ENCODE data around the gene PIP5K1B. TPM values are rescaled to one million over a fixed set of nuclear protein-coding genes. Genes with fewer than 3 reads are reported as not detected.

Gene PIP5K1B
- total RNA-seq, 1 donor from 2014 or later, result 27.1 TPM

DNA sequence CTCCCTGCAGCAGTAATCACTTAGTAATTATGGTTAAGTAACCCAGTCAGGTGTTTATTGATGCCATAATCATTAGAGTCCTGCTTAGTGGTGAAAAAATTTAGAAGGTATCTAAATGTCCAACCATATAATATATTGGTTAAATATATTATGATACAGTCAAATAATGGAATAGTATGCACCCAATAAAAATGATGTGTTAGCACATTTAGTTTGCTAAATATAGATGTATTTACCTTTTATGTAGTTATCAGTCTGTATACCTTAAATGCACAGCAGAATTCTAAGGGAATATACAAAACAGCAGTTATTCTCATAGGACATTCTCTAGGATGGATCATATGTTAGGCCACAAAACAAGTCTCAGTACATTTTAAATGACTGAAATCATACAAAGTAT is 218.4 kb downstream of the PIP5K1B start:
- no peak for DNase-seq (ENCODE audit: low spot score)

GRCh38 chr9:68925175-68925574 is 220.1 kb downstream of the PIP5K1B start:
- DNase-seq (ENCODE audit: low spot score), result no peak
- intact Hi-C loops (cut with DNase I), result no loop called here

More for the DNA sequence above, 218.4 kb downstream of the PIP5K1B start:
- intact Hi-C loops (cut with DNase I), result no loop called here

- intact Hi-C loops (cut with DNase I), result no loop called here
- DNase-seq (ENCODE audit: low spot score), result no peak
These were observed 222.1 kb downstream of the PIP5K1B start for GRCh38 chr9:68927165-68927564.

DNA sequence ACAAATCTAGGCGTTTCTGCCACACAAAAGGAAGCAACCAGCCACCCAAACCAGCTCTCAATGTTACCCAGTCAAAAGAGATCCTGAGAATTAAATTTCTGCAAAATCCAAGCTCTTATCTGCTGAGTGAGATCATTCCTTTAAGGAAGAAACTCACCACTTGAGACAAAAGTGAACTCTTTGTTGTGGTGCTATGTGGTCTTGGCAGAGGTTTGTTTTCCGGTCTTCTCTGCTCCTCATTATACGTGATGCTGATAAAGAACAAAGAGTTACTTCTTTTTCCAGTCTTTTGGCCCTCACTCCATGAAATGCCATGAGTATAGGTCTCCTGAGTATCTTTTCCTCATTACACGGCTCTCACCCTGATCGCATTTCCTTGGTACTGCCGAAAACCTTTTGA is 226.8 kb downstream of the PIP5K1B start:
- no peak for DNase-seq (ENCODE audit: low spot score)
- intact Hi-C loops (cut with DNase I), result no loop called here

DNA sequence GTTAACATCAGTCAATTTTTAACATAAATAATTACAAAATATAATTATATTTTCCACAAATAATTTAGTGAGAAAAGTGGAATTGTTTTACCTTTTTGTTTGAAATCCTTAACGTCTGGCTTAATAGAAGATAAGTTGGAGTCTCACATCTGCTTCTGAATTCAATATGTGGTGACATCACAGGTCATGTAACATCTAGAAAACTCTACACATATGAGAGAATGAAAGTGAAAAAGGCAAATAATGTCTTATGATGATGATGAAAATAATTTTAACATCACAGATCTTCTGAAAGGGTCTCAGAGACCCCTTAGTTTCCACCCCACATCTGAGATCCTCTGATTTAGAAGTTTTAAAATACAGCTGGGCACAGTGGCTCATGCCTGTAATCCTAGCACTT is 227.4 kb downstream of the PIP5K1B start:
- DNase-seq (ENCODE audit: low spot score), result no peak
- intact Hi-C loops (cut with DNase I), result no loop called here

GRCh38 chr9:68933434-68934328 is 228.6 kb downstream of the PIP5K1B start:
- DNase-seq (ENCODE audit: low spot score), result no peak
- intact Hi-C loops (cut with DNase I), result no loop called here

DNA sequence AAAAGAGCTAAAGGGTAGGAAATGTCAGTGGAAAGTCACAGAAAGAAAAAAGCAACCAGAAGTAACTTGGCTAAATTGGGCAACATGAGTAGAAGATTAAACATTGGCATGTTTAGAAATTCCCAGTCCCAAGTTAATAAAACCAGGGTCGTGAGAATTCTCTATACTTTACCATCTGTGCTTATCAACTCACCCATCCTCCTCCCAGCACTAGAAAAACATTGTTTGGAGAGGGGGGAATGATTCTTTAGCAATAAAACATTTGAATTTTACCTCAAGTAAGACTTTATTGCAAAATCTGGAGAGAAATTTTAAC is 229.2 kb downstream of the PIP5K1B start:
- intact Hi-C loops (cut with DNase I), result no loop called here
- DNase-seq (ENCODE audit: low spot score), result no peak

DNA sequence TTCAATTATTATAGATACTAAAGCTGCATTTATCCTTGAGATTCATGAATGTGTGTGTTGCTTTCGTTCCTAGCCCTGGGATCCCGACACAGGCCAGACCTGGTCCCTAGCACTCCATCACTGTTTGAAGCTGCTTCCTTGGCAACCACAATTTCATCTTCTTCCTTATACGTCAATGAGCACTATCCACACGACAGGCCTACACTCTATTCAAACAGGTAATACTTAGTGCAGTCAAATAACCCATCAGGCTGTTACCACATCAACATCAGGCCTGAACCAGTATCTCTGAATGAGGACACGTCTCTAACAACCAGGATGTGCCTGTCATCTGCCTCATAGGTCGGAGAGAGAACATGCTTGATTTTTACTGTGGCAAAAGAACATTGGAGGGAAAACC is 235.5 kb downstream of the PIP5K1B start:
- no peak for DNase-seq (ENCODE audit: low spot score)
- intact Hi-C loops (cut with DNase I), result loop anchor here (5.0 kb wide), 1 partner anchor 248 kb away; no protein-coding TSS in a partner anchor

DNA sequence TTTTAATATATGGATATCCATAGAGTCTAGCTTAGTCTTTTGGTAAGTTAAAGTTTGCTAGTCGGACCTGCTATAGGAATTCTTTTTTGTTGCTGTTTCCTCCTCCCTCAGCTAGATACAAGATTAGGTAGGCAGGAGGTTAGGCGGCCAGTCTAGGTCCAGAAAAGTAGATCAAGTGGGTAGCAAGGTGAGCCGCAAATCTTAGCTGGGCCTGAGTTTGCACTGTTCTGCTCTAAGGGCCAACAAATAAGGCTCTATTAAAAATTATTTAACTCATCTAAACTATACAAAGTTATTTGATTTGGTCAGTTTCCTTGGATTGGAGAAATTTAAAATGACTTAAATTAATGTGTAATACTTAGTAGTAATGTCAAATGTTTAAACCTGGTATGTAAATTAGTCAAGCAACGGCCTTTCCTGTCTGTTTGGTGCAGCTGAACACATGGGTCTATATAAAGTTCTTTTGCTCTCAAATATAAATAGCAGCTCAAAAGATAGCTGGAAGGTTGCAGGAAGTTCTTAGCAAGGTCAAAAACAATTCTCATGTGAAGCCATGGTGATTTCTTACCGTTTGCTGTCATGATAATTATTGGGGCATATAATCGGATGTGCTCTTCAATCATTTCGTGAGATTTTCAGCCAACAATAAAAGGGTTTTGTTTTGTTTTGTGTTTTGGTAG is 236.9 kb downstream of the PIP5K1B start:
- intact Hi-C loops (cut with DNase I), result loop anchor here (5.0 kb wide), 1 partner anchor 250 kb away; no protein-coding TSS in a partner anchor
- no peak for DNase-seq (ENCODE audit: low spot score)

GRCh38 chr9:68942790-68943189 is 237.8 kb downstream of the PIP5K1B start:
- DNase-seq (ENCODE audit: low spot score), result no peak

GRCh38 chr9:68947015-68947414 is 242.0 kb downstream of the PIP5K1B start:
- intact Hi-C loops (cut with DNase I), result no loop called here
- no peak for DNase-seq (ENCODE audit: low spot score)

More at GRCh38 chr9:68942790-68943189, 237.8 kb downstream of the PIP5K1B start:
- intact Hi-C loops (cut with DNase I), result loop anchor here (5.0 kb wide), 1 partner anchor 250 kb away; no protein-coding TSS in a partner anchor

DNA sequence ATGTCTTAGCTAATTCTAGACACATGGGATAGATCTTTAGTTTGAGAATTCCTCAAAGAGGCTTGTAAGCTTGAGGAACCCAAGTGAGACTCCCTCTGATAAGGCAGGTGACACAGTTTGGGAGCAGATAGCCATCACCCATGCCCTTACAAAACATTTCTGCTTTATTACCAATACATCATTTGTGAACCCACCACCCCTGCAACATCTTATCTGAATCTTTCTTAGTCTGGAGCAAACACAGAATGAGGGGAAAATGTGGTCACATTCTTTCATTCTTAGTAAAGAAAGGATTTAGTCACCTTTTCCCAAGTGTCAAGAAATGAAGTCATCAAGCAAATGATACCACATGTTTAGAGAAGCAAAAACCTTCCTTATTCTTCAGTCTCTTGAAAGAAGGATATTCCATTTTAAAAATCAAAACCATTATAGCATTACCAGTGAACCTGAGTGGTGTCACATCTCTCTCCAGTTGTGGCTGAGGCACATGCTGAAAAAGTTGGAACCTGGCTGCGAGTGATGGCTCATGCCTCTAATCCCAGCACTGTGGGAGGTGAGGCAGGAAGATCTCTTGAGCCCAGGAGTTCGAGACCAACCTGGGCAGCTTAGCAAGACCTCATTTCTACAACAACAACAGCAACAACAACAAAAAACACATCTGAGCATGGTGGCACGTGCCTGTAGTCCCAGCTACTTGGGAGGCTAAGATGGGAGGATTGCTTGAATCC is 243.0 kb downstream of the PIP5K1B start:
- DNase-seq (ENCODE audit: low spot score), result no peak
- intact Hi-C loops (cut with DNase I), result no loop called here

DNA sequence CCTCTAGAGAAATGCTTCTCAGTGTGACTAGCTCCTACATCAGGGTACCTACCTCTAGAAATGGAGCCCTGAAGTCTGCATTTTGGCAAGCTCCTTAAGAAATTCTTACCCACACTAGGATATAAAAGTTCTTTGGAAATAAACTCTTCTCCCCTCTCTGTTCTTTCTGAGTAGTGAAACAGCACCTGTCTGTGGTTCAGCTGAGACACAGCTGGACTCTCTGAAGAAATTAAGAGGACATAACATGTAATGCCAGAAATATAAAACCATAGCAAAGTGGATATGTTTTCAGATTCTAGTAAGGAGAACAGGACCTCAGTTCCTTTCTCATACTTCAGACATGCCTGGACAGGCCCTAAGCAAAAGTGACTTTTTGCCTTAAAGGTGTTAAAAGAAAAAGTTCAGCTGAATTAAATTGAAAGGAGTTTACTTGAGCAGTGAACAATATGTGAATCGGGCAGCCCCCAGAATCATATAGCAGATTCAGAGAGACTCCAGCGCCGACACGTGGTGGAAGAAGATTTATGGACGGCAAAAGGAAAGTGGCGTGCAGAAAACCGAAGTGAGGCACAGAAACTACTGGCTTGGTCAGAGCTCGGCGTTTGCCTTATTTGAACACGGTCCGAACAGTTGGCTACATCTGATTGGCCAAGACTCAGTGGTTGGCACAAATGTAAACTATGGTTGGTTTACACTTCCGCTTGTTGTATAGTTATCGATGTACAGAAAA is 244.4 kb downstream of the PIP5K1B start:
- DNase-seq (ENCODE audit: low spot score), result no peak
- intact Hi-C loops (cut with DNase I), result no loop called here

DNA sequence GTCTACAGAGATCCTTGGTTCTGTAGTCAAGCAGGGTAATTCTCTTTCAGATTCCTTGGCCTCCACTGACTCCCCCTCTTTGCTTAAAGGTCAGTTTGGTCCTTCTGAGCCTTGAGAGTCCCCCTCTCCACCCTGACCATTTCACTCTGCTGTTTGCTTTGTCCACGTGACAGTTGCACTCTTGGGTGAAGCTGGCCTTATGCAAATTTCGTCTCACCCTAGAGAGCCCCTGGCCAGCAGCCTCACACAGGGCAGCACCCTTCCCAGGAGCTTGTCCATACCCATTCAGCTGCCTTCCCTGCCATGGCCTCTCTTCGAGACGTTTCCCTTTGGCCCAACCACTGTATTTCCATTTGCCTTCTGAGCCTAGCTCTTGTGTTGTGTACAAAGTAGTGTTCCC is 245.1 kb downstream of the PIP5K1B start:
- intact Hi-C loops (cut with DNase I), result no loop called here
- DNase-seq (ENCODE audit: low spot score), result no peak

DNA sequence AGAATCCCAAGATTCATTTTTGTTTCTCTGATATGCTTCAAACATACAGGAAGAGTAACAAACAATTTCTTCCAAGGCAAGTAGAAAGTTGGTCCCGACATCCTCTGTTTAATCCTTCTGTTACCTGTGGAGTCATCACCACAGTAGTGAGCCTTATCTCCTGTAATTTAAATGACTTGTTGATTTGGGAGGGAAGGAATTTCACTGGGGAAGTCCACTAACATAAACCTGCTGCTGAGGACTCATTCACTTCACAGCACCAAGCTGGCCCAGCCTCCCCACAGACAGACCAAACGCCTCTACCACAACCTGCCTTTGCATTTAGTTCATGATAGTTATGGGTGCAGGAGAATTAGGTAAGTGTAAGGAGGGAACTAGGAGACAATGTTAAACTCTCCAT is 245.6 kb downstream of the PIP5K1B start:
- no peak for DNase-seq (ENCODE audit: low spot score)
- intact Hi-C loops (cut with DNase I), result no loop called here

GRCh38 chr9:68951879-68952659 is 247.0 kb downstream of the PIP5K1B start:
- intact Hi-C loops (cut with DNase I), result no loop called here
- DNase-seq (ENCODE audit: low spot score), result no peak

GRCh38 chr9:68953771-68954170 is 248.7 kb downstream of the PIP5K1B start:
- intact Hi-C loops (cut with DNase I), result no loop called here
- no peak for DNase-seq (ENCODE audit: low spot score)

- intact Hi-C loops (cut with DNase I), result no loop called here
- DNase-seq (ENCODE audit: low spot score), result no peak
These were observed 250.3 kb downstream of the PIP5K1B start for GRCh38 chr9:68955330-68955729.

DNA sequence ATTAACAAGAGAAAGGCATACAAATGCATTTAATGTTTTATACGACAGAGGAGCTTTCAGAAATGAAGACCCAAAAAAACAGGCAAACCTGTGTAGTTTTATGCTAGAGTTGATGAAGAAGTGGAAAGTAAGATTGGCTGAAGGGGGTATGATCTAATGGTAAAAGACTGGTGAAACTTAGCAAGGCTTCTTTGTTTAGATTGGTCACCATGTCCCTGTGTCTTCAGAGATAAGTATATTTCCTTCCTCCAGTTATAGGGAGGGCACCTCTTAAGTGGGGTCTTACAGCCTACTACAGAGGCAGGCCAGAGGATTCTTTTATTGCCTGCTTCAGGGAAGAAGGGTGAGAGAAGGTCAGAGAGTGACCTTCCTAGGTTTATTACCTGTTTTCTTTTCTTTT is 252.4 kb downstream of the PIP5K1B start:
- intact Hi-C loops (cut with DNase I), result no loop called here
- DNase-seq (ENCODE audit: low spot score), result no peak

All from cardiac septum (tissue), 1 donor.